SK-N-SH (cell line): ENCODE measurements around the gene ZNF79. TPM values are rescaled to one million over a fixed set of nuclear protein-coding genes. Genes with fewer than 3 reads are reported as not detected.

Source experiments
- CTCF ChIA-PET: fragments of 300-600, 350-600 bp; formaldehyde crosslinking; extraction: SDS; loops from one replicate; lab custom pipeline; 2021; lab: Yijun Ruan, JAX
- POLR2A ChIA-PET: fragments of 350-600 bp; sonication (Branson Sonifier 250); formaldehyde crosslinking; extraction: SDS; loops from one replicate; lab custom pipeline; 2020; ENCODE audit warnings: antibody characterized with exemption, inconsistent platforms; lab: Yijun Ruan, JAX
- DNase-seq: peaks from one replicate; pipeline ENCODE4 v3.0.0; 2012
- H2AFZ ChIP-seq: fragments of 200-600 bp; sonication (generic); 2 replicates; pipeline ENCODE4 v1.8.1; 2016; ENCODE audit warnings: antibody characterized with exemption, mild to moderate bottlenecking, low read depth
- H3F3A ChIP-seq: fragments of 200-600 bp; sonication (generic); replicated peaks from 2 replicates; pipeline ENCODE3; 2016; ENCODE audit warnings: antibody characterized with exemption, mild to moderate bottlenecking; ENCODE audit not compliant: insufficient read depth
- H3K27ac ChIP-seq, 2 experiments: fragments of 200-500 bp in 1 of 2; fragments of 200-600 bp in 1 of 2; sonication (Bioruptor generic) in 1 of 2; sonication (generic), shearing (Covaris generic) in 1 of 2; 2 replicates each; pipeline versions ENCODE4 v1.5.1 to v1.6.1; 2014 to 2016; ENCODE audit warnings: low read depth in 2 of 2, inconsistent platforms in 1 of 2, low read length in 1 of 2, mild to moderate bottlenecking in 1 of 2, mixed read lengths in 1 of 2
- H3K27me3 ChIP-seq: fragments of 200-600 bp; sonication (generic), shearing (Covaris generic); 2 replicates; pipeline ENCODE4 v1.6.1; 2016; ENCODE audit warnings: mixed run types; ENCODE audit not compliant: insufficient read depth
- H3K36me3 ChIP-seq, 2 experiments: fragments of 200-500 bp in 1 of 2; fragments of 200-600 bp in 1 of 2; sonication (Bioruptor generic) in 1 of 2; sonication (generic) in 1 of 2; replicated peaks in 1 of 2; 2 replicates each; pipeline versions ENCODE3 to v1.5.1; 2014 to 2016; ENCODE audit warnings: low read length in 1 of 2, mild to moderate bottlenecking in 1 of 2; ENCODE audit not compliant: insufficient read depth in 2 of 2, control insufficient read depth in 1 of 2
- H3K4me1 ChIP-seq, 2 experiments: fragments of 200-500 bp in 1 of 2; fragments of 200-600 bp in 1 of 2; sonication (Bioruptor generic) in 1 of 2; sonication (generic), shearing (Covaris generic) in 1 of 2; 2 replicates each; pipeline versions ENCODE4 v1.5.1 to v1.6.1; 2014 to 2016; ENCODE audit warnings: low read depth in 1 of 2, low read length in 1 of 2, mixed run types in 1 of 2; ENCODE audit not compliant: insufficient read depth in 2 of 2, control insufficient read depth in 1 of 2
- H3K4me2 ChIP-seq: fragments of 200-600 bp; sonication (generic), shearing (Covaris generic); 2 replicates; pipeline ENCODE4 v1.6.1; 2017; ENCODE audit warnings: mixed run types
- H3K4me3 ChIP-seq, 2 experiments: fragments of 200-500 bp in 1 of 2; fragments of 200-600 bp in 1 of 2; sonication (Bioruptor generic) in 1 of 2; sonication (generic), shearing (Covaris generic) in 1 of 2; 2 replicates each; pipeline versions ENCODE4 v1.5.1 to v1.8.1; 2014 to 2016; ENCODE audit warnings: low read depth in 2 of 2, inconsistent platforms in 1 of 2, low read length in 1 of 2, mild to moderate bottlenecking in 1 of 2, mixed read lengths in 1 of 2, moderate library complexity in 1 of 2
- H3K79me2 ChIP-seq: fragments of 200-600 bp; sonication (generic); 2 replicates; pipeline ENCODE4 v1.8.1; 2017; ENCODE audit warnings: mild to moderate bottlenecking; ENCODE audit not compliant: insufficient read depth
- H3K9ac ChIP-seq: fragments of 200-600 bp; sonication (generic); 2 replicates; pipeline ENCODE4 v1.6.1; 2017; ENCODE audit warnings: mixed run types
- H3K9me2 ChIP-seq: fragments of 200-600 bp; sonication (generic); 2 replicates; pipeline ENCODE4 v1.6.1; 2017; ENCODE audit warnings: mixed run types
- H3K9me3 ChIP-seq: fragments of 200-600 bp; sonication (generic); 2 replicates; pipeline ENCODE4 v1.6.1; 2017; ENCODE audit warnings: mixed run types, mild to moderate bottlenecking, moderate library complexity
- H4K20me1 ChIP-seq: fragments of 200-600 bp; sonication (generic); 2 replicates; pipeline ENCODE4 v1.6.1; 2017; ENCODE audit warnings: mild to moderate bottlenecking, mixed run types; ENCODE audit not compliant: insufficient read depth
- CHD2 ChIP-seq: fragments of 150-350 bp; IDR thresholded peaks from 2 replicates; pipeline ENCODE4 v1.6.1; 2018; ENCODE audit warnings: low read length; ENCODE audit not compliant: partially characterized antibody
- ELF1 ChIP-seq: IDR thresholded peaks from 2 replicates; pipeline ENCODE4 v1.4.0; 2012
- EP300 ChIP-seq, 2 experiments: IDR thresholded peaks; 2 replicates each; pipeline versions ENCODE4 v1.4.0 to v1.6.1; 2012; ENCODE audit warnings: borderline replicate concordance in 1 of 2, low read depth in 1 of 2, low read length in 1 of 2
- FOSL2 ChIP-seq: IDR thresholded peaks from 2 replicates; pipeline ENCODE4 v1.4.0; 2012; ENCODE audit warnings: low read depth, mild to moderate bottlenecking, moderate library complexity, borderline replicate concordance
- GABPA ChIP-seq: IDR thresholded peaks from 2 replicates; pipeline ENCODE4 v1.4.0; 2012; ENCODE audit warnings: low read depth, mild to moderate bottlenecking
- GATA2 ChIP-seq: sonication (generic); formaldehyde crosslinking; IDR thresholded peaks from 2 replicates; pipeline ENCODE4 v1.5.0; 2020; ENCODE audit warnings: mild to moderate bottlenecking, missing genetic modification reagents
- MEF2A ChIP-seq: IDR thresholded peaks from 2 replicates; pipeline ENCODE4 v1.4.0; 2012; ENCODE audit warnings: low read depth, borderline replicate concordance
- NFIC ChIP-seq: IDR thresholded peaks from 2 replicates; pipeline ENCODE4 v1.4.0; 2012; ENCODE audit warnings: borderline replicate concordance
- RAD21 ChIP-seq: IDR thresholded peaks from 2 replicates; pipeline ENCODE4 v1.6.1; 2012; ENCODE audit warnings: mild to moderate bottlenecking, low read length
- REST ChIP-seq: IDR thresholded peaks from 2 replicates; pipeline ENCODE4 v1.6.1; 2012; ENCODE audit warnings: mild to moderate bottlenecking, low read depth, low read length, moderate library complexity
- RFX5 ChIP-seq: IDR thresholded peaks from 2 replicates; pipeline ENCODE4 v1.6.1; 2012; ENCODE audit warnings: mild to moderate bottlenecking, improper control_type of control experiment, low read length
- SIN3A ChIP-seq: IDR thresholded peaks from 2 replicates; pipeline ENCODE4 v1.6.1; 2012; ENCODE audit warnings: low read depth, mild to moderate bottlenecking, low read length, moderate library complexity, borderline replicate concordance
- TAF1 ChIP-seq: IDR thresholded peaks from 2 replicates; pipeline ENCODE4 v1.6.1; 2012; ENCODE audit warnings: low read depth, mild to moderate bottlenecking, low read length, moderate library complexity, borderline replicate concordance
- TCF12 ChIP-seq: IDR thresholded peaks from 2 replicates; pipeline ENCODE4 v1.4.0; 2012
- USF1 ChIP-seq: IDR thresholded peaks from 2 replicates; pipeline ENCODE4 v1.4.0; 2012; ENCODE audit warnings: low read depth, borderline replicate concordance
- ZBTB33 ChIP-seq: IDR thresholded peaks from 2 replicates; pipeline ENCODE4 v1.4.0; 2012; ENCODE audit warnings: low read depth, borderline replicate concordance
- WGBS: methylation state at CpG from one replicate; pipeline ENCODE4 v1.1.6; 2017; ENCODE audit warnings: low lambda C conversion rate; 5-methylcytosine and 5-hydroxymethylcytosine counted together
- polyA plus RNA-seq, 3 experiments: library from polyadenylated mRNA; depleted of rRNA; stranded (reverse); fragments of >200 nt; gene quantifications; 2 replicates each; pipeline ENCODE4 v1.2.3, GENCODE V29; 2012
- TF ChIP-seq, protein P1 (sequence below): fragments of 200-600 bp; sonication (generic); IDR thresholded peaks from 2 replicates; pipeline ENCODE4 v1.6.1; 2017; ENCODE audit warnings: antibody characterized with exemption, mild to moderate bottlenecking, moderate library complexity
- TF ChIP-seq, protein P2 (sequence below): IDR thresholded peaks from 2 replicates; pipeline ENCODE4 v1.4.0; 2012; ENCODE audit warnings: low read depth

Gene ZNF79
- polyA plus RNA-seq, 1 of the 3 experiments (the other 2 are of a cell fraction), result 4.6 TPM

- Histone ChIP-seq H3K27me3 (no peaks in the 10 kb centered on the region), H2AFZ (no peak overlapping the region), H3K79me2 (no peaks in the 10 kb centered on the region), H3K4me2 (no peak overlapping the region), H3K36me3 (no peaks in the 10 kb centered on the region), H4K20me1 (no peaks in the 10 kb centered on the region; the same call in 1 of the 2 replicates), H3K4me1 (peaks cover 0 to 9% of the 10 kb centered on the region in 2 experiments; a peak in 2 of 4 replicates), H3F3A (peaks cover 22% of the 10 kb centered on the region), H3K9me2 (no peaks in the 10 kb centered on the region), H3K27ac (no peak overlapping the region), H3K9me3 (no peaks in the 10 kb centered on the region), H3K9ac (no peak overlapping the region), H3K4me3 (no peak overlapping the region)
- DNase-seq, result no peak
- TF ChIP-seq GATA2 (CRISPR knock-in tag) (no peak), FOSL2 (no peak), SIN3A (no peak), GABPA (no peak), TAF1 (no peak), ELF1 (no peak), RAD21 (no peak), USF1 (no peak)
- TF ChIP-seq, protein P1, sequence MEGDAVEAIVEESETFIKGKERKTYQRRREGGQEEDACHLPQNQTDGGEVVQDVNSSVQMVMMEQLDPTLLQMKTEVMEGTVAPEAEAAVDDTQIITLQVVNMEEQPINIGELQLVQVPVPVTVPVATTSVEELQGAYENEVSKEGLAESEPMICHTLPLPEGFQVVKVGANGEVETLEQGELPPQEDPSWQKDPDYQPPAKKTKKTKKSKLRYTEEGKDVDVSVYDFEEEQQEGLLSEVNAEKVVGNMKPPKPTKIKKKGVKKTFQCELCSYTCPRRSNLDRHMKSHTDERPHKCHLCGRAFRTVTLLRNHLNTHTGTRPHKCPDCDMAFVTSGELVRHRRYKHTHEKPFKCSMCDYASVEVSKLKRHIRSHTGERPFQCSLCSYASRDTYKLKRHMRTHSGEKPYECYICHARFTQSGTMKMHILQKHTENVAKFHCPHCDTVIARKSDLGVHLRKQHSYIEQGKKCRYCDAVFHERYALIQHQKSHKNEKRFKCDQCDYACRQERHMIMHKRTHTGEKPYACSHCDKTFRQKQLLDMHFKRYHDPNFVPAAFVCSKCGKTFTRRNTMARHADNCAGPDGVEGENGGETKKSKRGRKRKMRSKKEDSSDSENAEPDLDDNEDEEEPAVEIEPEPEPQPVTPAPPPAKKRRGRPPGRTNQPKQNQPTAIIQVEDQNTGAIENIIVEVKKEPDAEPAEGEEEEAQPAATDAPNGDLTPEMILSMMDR, result no peak
- POLR2A ChIA-PET, result no interaction called here
- WGBS, result 85% methylated on average over 11 of the region's 11 CpGs
- CTCF ChIA-PET, result no interaction called here
Observed at GRCh38 chr9:127384016-127384730, 40.0 kb upstream of the ZNF79 start.

DNA sequence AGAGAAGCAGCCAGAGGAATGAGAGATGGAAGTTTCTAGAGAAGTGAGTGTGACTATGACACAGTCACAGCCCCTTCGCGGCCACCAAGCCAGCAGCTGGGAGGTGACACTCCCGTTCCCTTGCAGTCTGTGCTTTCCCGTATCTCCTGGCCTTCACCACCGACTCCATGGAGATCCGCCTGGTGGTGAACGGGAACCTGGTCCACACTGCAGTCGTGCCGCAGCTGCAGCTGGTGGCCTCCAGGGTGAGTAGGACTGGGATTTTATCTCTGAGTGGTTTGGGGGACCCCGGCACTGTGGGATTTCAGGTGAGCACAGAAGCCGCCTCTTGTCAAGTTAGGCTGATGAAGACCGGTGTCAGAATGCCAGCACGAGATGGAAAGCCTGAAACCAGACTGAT lies 39.3 kb upstream of the ZNF79 start:
- peaks cover 24% of the 10 kb centered on the region for H3F3A ChIP-seq
- no peaks in the 10 kb centered on the region for H3K9me2 ChIP-seq
- CTCF ChIA-PET, result interaction anchor here (1.0 kb wide), 1 partner anchor 38 kb away, joined by 3 read pairs; no protein-coding TSS in a partner anchor
- no peaks in the 10 kb centered on the region for H3K27me3 ChIP-seq
- H3K27ac ChIP-seq, result no peak overlapping the region
- H3K4me2 ChIP-seq, result no peak overlapping the region
- H3K36me3 ChIP-seq, result no peaks in the 10 kb centered on the region
- POLR2A ChIA-PET, result interaction anchor here (0.6 kb wide), 1 partner anchor 37 kb away, joined by 4 read pairs; no protein-coding TSS in a partner anchor
- no peak for TF ChIP-seq GABPA
- no peak for TF ChIP-seq EP300 (IDR thresholded peaks at IDR 0.05; ENCODE audit: borderline replicate concordance in 1 of 2, low read depth in 1 of 2, low read length in 1 of 2)
- TF ChIP-seq MEF2A, result no peak
- TF ChIP-seq NFIC, result no peak
- TF ChIP-seq ZBTB33, result no peak
- TF ChIP-seq REST, result no peak
- TF ChIP-seq TCF12, result no peak
- TF ChIP-seq, protein P2, sequence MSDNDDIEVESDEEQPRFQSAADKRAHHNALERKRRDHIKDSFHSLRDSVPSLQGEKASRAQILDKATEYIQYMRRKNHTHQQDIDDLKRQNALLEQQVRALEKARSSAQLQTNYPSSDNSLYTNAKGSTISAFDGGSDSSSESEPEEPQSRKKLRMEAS, result no peak
- TF ChIP-seq RFX5, result no peak
- no peak for TF ChIP-seq CHD2
- H3K4me1 ChIP-seq, result peaks cover 0 to 9% of the 10 kb centered on the region in 2 experiments; a peak in 2 of 4 replicates
- H3K4me3 ChIP-seq, result no peak overlapping the region
- no peak overlapping the region for H3K9ac ChIP-seq
- DNase-seq, result no peak
- no peaks in the 10 kb centered on the region; the same call in 1 of the 2 replicates for H4K20me1 ChIP-seq
- WGBS, result 88% methylated on average over 9 of the region's 13 CpGs
- H3K79me2 ChIP-seq, result no peaks in the 10 kb centered on the region
- H2AFZ ChIP-seq, result no peak overlapping the region
- H3K9me3 ChIP-seq, result no peaks in the 10 kb centered on the region
